K562 (cell line): ENCODE data around the gene ORAI3. TPM values are rescaled to one million over a fixed set of nuclear protein-coding genes. Genes with fewer than 3 reads are reported as not detected.

Experiments used
- CGGBP1 ChIP-seq: fragments of 250-450 bp; sonication (Bioruptor Pico); IDR thresholded peaks from 2 replicates; pipeline ENCODE4 v1.9.0; 2021; ENCODE audit warnings: mild to moderate bottlenecking
- E2F6 ChIP-seq, 2 experiments: IDR thresholded peaks; 2 replicates each; pipeline ENCODE4 v1.6.1; 2011; ENCODE audit warnings: borderline replicate concordance in 1 of 2, control low read depth in 1 of 2, low read depth in 1 of 2, low read length in 1 of 2, mild to moderate bottlenecking in 1 of 2, mixed read lengths in 1 of 2, moderate library complexity in 1 of 2; ENCODE audit not compliant: insufficient read depth in 1 of 2, insufficient read length in 1 of 2, poor library complexity in 1 of 2, severe bottlenecking in 1 of 2; ENCODE audit errors: extremely low read depth in 1 of 2
- MAX ChIP-seq: sonication (generic); formaldehyde crosslinking; IDR thresholded peaks from 2 replicates; pipeline ENCODE4 v1.9.0; 2022; ENCODE audit warnings: mild to moderate bottlenecking, missing genetic modification reagents
- NELFE ChIP-seq: IDR thresholded peaks from 2 replicates; pipeline ENCODE4 v1.6.1; 2011; ENCODE audit warnings: mild to moderate bottlenecking; ENCODE audit not compliant: insufficient read depth, insufficient read length
- NFIX ChIP-seq: fragments of 250-450 bp; sonication (Bioruptor Pico); IDR thresholded peaks from 2 replicates; pipeline ENCODE4 v1.4.0; 2020; ENCODE audit warnings: low read depth, mild to moderate bottlenecking, moderate library complexity
- NR2F6 ChIP-seq: fragments of 450-650 bp; formaldehyde crosslinking; IDR thresholded peaks from 2 replicates; pipeline ENCODE4 v1.4.0; 2020; ENCODE audit warnings: mild to moderate bottlenecking
- PRDM10 ChIP-seq: fragments of 450-650 bp; IDR thresholded peaks from 2 replicates; pipeline ENCODE4 v1.6.1; 2018; ENCODE audit not compliant: partially characterized antibody
- PURB ChIP-seq: sonication (generic); formaldehyde crosslinking; IDR thresholded peaks from 2 replicates; pipeline ENCODE4 v1.9.0; 2021; ENCODE audit warnings: low read depth, mild to moderate bottlenecking, missing genetic modification reagents
- RB1 ChIP-seq: fragments of 450-650 bp; IDR thresholded peaks from 2 replicates; pipeline ENCODE4 v1.6.1; 2017; ENCODE audit warnings: low read depth, mild to moderate bottlenecking
- SAP30 ChIP-seq: fragments of 200-600 bp; sonication (generic); IDR thresholded peaks from 2 replicates; pipeline ENCODE4 v1.6.1; 2012; ENCODE audit warnings: borderline replicate concordance, low read depth, mild to moderate bottlenecking, moderate library complexity, low read length, control low read depth, inconsistent platforms; ENCODE audit not compliant: insufficient read depth, poor library complexity, severe bottlenecking
- SNRNP70 ChIP-seq: fragments of 200-400 bp; formaldehyde crosslinking; optimal IDR thresholded peaks from 2 replicates; pipeline ENCODE3; 2017; ENCODE audit warnings: low read depth, low read length
- SP1 ChIP-seq: sonication (generic); formaldehyde crosslinking; IDR thresholded peaks from 2 replicates; pipeline ENCODE4 v1.8.1; 2022; ENCODE audit warnings: mild to moderate bottlenecking, missing genetic modification reagents
- STAG1 ChIP-seq: sonication (generic); formaldehyde crosslinking; IDR thresholded peaks from 2 replicates; pipeline ENCODE4 v1.5.0; 2020; ENCODE audit warnings: missing genetic modification reagents, borderline replicate concordance
- TAF15 ChIP-seq: fragments of 200-400 bp; formaldehyde crosslinking; IDR thresholded peaks from 2 replicates; pipeline ENCODE4 v1.6.1; 2017; ENCODE audit warnings: mild to moderate bottlenecking, low read depth, low read length, moderate library complexity
- ZBTB2 ChIP-seq: fragments of 450-650 bp; IDR thresholded peaks from 2 replicates; pipeline ENCODE4 v1.6.1; 2016; ENCODE audit warnings: antibody characterized with exemption
- ZNF175 ChIP-seq: fragments of 200-800 bp; sonication (Bioruptor generic); IDR thresholded peaks from 2 replicates; pipeline ENCODE4 v1.6.1; 2016; ENCODE audit warnings: low read depth, mild to moderate bottlenecking, missing genetic modification characterization, missing compliant biosample characterization
- polyA plus RNA-seq, 8 experiments: library from polyadenylated mRNA; depleted of rRNA in 4 of 8; stranded (reverse) in 5 of 8; unstranded in 3 of 8; fragments of >200 nt; fragmentation: Nextera tagmentation in 2 of 8; fragmentation: Illumina TruSeq in 1 of 8; extraction: Ambion mirVana in 2 of 8; extraction: Trizol in 1 of 8; gene quantifications; 2 replicates each; pipeline versions ENCODE4 v1.2.1 to v1.2.3, GENCODE V29; 2011 to 2014; ENCODE audit warnings: inconsistent platforms in 1 of 8, missing spikeins in 1 of 8
- total RNA-seq, 7 experiments: library from RNA; depleted of rRNA in 6 of 7; stranded (reverse); fragments of >200 nt in 6 of 7; fragmentation: Illumina TruSeq in 2 of 7; extraction: Trizol in 2 of 7; gene quantifications; 2 replicates each; pipeline versions ENCODE4 v1.2.1 to v1.2.3, GENCODE V29; 2011 to 2021; ENCODE audit warnings: low replicate concordance in 1 of 7
- TF ChIP-seq, protein P1 (sequence below), 2 experiments: fragments of 200-800 bp in 1 of 2; sonication (Bioruptor generic) in 1 of 2; sonication (generic) in 1 of 2; formaldehyde crosslinking in 1 of 2; IDR thresholded peaks in 1 of 2; conservative IDR thresholded peaks in 1 of 2; 2 replicates each; pipeline versions ENCODE4 v1.5.0 to v1.6.1; 2016 to 2020; ENCODE audit warnings: missing compliant biosample characterization in 1 of 2, missing genetic modification characterization in 1 of 2, missing genetic modification reagents in 1 of 2

Gene ORAI3
- total and polyA plus RNA-seq, 9 of the 15 experiments (the other 6 are each of a cell fraction or from before 2014, with no cell fraction given) = 4.9 to 23.3 (median 14.1) TPM

GRCh38 chr16:30984669-30985400, 36.0 kb downstream of the ORAI3 start, which contains the start of gene HSD3B7 (continued):
- TF ChIP-seq SAP30 (no peak), NR2F6 (CRISPR knock-in tag) (no peak), E2F6 (IDR thresholded peaks at IDR 0.05; ENCODE audit: borderline replicate concordance in 1 of 2, extremely low read depth in 1 of 2, insufficient read depth in 1 of 2, insufficient read length in 1 of 2, low read depth in 1 of 2, low read length in 1 of 2, poor library complexity in 1 of 2, severe bottlenecking in 1 of 2) (peak in 1 of 2 experiments; percentile 38), STAG1 (peak; percentile 80), CGGBP1 (no peak), ZNF175 (CRISPR knock-in tag) (no peak), TAF15 (no peak), MAX (CRISPR knock-in tag) (no peak), PRDM10 (no peak), RB1 (peak; percentile 92), NFIX (CRISPR knock-in tag) (no peak), PURB (CRISPR knock-in tag) (no peak), SP1 (CRISPR knock-in tag) (peak; percentile 87), ZBTB2 (no peak), SNRNP70 (no peak), NELFE (no peak)
- TF ChIP-seq, protein P1, sequence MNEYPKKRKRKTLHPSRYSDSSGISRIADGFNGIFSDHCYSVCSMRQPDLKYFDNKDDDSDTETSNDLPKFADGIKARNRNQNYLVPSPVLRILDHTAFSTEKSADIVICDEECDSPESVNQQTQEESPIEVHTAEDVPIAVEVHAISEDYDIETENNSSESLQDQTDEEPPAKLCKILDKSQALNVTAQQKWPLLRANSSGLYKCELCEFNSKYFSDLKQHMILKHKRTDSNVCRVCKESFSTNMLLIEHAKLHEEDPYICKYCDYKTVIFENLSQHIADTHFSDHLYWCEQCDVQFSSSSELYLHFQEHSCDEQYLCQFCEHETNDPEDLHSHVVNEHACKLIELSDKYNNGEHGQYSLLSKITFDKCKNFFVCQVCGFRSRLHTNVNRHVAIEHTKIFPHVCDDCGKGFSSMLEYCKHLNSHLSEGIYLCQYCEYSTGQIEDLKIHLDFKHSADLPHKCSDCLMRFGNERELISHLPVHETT (CRISPR knock-in tag; conservative IDR thresholded peaks at IDR 0.05 in 1 of 2, IDR thresholded peaks at IDR 0.05 in 1 of 2) = no peak
